GM19099 (cell line): ENCODE measurements around the gene TMEM108.

ENCODE experiments used
- POLR2A ChIP-seq: IDR thresholded peaks from 3 replicates; pipeline ENCODE4 v1.6.1; 2011; ENCODE audit warnings: low read depth; ENCODE audit not compliant: insufficient read length; ENCODE audit errors: extremely low read depth

TMEM108 gene

DNA sequence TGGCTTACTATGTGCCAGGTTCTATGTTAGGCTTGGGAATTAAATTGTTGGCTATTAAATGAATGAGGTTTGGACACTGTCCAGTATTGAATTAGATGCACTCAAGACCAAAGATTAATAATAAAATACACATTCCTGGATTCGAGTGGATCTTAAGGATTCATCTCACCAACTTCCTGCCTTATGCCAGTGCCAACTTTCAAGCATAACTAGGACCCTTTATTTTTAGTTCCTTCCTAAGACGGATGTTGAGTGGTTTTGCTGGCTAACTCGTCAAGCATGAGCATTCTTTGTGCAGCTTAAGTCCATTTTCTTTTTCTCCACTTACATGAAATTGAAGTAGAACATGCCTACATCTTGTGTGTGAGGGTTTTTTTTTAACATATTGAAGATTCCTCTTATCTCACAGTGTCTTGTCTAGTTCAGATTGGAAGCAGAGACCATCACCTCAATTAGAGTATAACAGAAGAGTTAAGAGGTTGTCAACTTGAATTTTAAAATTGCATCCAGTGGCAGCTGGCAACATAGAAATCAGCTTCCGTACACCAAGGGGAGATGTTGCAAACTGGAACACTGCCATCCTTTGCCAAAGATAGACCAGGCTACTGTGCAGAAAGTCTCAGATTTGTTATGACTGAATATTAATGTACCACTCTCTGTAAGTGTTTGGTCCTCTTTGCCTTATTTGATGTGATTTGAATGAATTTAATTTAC, 255.4 kb downstream of the TMEM108 start:
- TF ChIP-seq POLR2A, result no peak

GRCh38 chr3:133294253-133294652, 256.1 kb downstream of the TMEM108 start:
- TF ChIP-seq POLR2A, result no peak

- TF ChIP-seq POLR2A, result no peak
Observed at GRCh38 chr3:133295199-133295901, 257.2 kb downstream of the TMEM108 start.

- no peak for TF ChIP-seq POLR2A
Observed at GRCh38 chr3:133295944-133296917, 258.0 kb downstream of the TMEM108 start.

GRCh38 chr3:133296981-133297380, 258.8 kb downstream of the TMEM108 start:
- no peak for TF ChIP-seq POLR2A

DNA sequence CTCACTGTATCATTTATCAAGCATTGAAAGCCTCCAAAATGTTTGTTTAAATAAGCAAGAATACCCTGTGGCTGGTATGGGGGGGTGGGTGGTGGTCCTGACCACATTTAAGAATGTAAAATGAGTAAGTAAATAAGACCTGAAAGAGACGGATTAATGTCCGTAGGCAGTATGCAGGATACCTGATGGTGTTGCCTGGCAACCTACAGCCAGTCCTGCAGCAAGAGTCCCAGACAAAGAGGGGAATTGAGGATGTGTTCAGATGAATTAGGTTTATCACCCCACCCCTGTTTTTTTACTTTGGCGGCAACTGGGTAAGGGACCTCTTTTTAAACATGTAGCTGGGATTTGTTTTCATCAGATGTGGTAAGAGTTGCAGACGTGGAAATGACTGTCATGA, 261.9 kb downstream of the TMEM108 start:
- no peak for TF ChIP-seq POLR2A

DNA sequence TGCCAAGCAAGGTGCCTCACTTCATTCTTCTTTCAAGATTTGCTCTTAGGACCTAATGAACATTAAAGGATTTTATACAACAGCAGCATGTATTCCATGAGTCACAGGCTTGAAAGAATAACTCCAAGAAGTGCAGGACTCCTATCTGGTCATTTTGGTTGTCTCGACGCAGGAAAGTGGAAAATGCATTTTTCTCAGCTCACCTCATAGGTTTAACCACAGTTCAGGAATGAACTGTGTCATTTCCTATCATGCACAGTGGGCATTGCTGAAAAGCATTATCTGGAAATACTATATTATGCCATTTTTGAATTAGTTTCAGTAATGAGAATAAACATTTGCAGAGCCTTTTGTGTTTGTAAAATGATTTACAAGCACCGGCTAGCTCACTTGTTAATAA, 263.0 kb downstream of the TMEM108 start:
- TF ChIP-seq POLR2A, result no peak

- TF ChIP-seq POLR2A, result no peak
Observed at GRCh38 chr3:133301731-133302130, 263.5 kb downstream of the TMEM108 start.

- TF ChIP-seq POLR2A, result no peak
Observed at GRCh38 chr3:133303430-133303829, 265.2 kb downstream of the TMEM108 start.

GRCh38 chr3:133317866-133318265, 279.7 kb downstream of the TMEM108 start:
- TF ChIP-seq POLR2A, result no peak

DNA sequence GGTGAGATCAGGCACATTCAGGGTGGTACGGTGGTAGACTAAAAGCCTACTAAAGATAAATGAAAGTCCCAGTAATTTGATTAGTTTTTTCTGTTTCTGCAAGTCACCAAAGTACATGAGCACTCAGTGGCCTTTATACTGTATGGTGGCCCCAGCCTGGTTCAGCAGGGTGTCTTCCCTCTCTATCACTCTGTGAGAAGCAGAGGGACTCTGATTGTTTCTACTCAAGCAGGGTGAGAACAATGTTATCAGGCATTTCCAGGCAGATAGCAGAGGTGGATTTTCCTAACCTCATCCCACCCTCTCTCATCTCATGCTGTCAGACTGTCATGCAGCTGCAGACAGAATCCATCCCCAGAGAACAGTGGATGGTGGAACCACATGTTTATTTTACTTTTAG, 290.2 kb downstream of the TMEM108 start:
- TF ChIP-seq POLR2A, result no peak

DNA sequence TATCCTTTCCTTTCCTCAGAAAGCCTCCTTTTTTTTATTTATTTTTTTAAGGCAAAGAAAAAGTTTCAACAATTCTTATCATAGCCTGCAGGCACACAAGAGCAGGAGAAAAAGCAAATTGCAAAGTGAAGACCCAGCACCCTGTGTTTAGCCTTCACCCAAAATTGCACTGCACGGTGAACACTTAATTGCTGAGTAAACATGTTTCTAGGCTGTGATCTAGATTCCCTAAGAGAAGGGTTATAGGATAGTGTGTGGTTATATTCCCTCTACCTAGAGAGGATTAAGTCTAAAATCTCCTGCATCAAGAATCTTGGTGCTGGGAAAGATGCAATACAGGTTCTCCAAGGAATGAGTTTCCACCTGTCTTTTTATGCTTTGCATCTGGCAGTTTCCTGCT, 291.4 kb downstream of the TMEM108 start:
- TF ChIP-seq POLR2A, result no peak

GRCh38 chr3:133330065-133330464, 291.9 kb downstream of the TMEM108 start:
- TF ChIP-seq POLR2A, result no peak

DNA sequence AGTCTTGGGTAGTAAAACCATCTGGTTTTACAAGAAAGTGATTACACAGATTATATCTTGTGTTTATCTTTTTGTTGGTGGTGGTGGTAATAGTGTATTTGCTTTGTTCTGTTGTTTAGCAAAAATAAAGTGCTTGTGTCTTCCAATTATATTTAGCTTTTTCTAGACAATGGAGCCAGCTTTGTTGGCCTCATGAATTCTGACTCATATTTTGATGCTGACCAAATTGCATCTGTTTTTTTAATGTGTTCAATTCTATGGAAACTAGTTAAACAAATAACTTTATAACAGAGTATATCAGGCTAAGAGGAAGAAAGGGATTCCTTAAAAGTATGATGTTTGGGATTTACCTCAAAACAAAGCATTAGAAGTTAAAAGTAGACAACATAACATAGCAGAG, 292.3 kb downstream of the TMEM108 start:
- no peak for TF ChIP-seq POLR2A

GRCh38 chr3:133354721-133355120, 316.5 kb downstream of the TMEM108 start:
- TF ChIP-seq POLR2A, result no peak

DNA sequence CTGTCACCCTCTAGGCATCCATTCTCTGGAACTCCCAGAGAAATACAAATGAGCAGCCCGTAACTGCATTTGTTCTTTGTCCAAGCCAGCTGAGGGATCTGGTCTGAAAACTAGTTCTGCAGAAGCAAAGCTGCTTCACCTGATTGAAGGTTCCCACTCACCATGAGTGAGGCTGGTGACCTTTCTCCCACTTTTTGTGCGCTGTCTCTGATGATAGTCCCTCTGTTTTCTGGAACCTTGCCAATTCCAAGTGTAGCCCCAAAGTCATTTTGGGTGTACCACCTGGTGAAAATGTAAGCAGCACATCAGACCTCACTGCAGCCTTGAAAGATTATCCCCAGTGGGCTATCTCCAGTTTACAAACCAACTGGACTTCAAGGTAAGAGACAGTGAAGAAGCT, 322.3 kb downstream of the TMEM108 start:
- no peak for TF ChIP-seq POLR2A

DNA sequence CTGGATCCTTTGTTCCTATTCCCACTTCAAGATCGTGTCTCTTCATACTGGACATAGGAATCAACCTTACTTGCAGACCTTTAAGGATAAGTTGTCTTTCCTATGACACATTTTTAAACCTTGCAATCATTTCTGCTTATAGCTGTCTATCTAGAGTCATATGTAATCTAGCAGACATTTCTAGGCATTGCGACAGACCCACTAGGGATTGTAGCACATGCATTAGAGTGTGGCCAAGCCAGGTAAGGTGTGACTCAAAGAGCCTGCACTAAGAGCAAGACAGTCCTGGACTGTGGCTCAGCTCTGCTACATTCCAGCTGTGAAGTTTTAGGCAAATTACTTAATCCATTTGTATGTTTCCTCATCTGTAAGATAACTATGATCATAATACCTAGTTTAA, 322.8 kb downstream of the TMEM108 start:
- no peak for TF ChIP-seq POLR2A
